MCF 10A (cell line): ENCODE data around the gene AP4S1. TPM values are rescaled to one million over a fixed set of nuclear protein-coding genes. Genes with fewer than 3 reads are reported as not detected.
A peak's percentile ranks its signal among the peaks of the same experiment; 100 is the strongest.

Experiments
- BruUV-seq: library from RNA; stranded (reverse); fragments of 400-500 nt; replicated peaks from 2 replicates; lab custom pipeline; 2021; lab: Mats Ljungman, UMichigan
- CTCF ChIA-PET: fragments of 300-600 bp; sonication (Branson Sonifier 250); formaldehyde crosslinking; extraction: SDS; loops from one replicate; lab custom pipeline; 2021; ENCODE audit warnings: antibody characterized with exemption, inconsistent platforms; lab: Yijun Ruan, JAX
- POLR2A ChIA-PET: fragments of 300-600, 350-650 bp; sonication (Branson Sonifier 250); formaldehyde crosslinking; extraction: SDS; loops from one replicate; lab custom pipeline; 2020; ENCODE audit warnings: antibody characterized with exemption, inconsistent platforms; lab: Yijun Ruan, JAX
- DNase-seq: peaks from one replicate; pipeline ENCODE4 v3.0.0-alpha.2; 2018; ENCODE audit not compliant: unreplicated experiment
- H3K27ac Mint-ChIP-seq: one replicate; pipeline ENCODE4 v1.8.0; 2022; ENCODE audit warnings: mild to moderate bottlenecking, low read depth, mixed read lengths; ENCODE audit not compliant: unreplicated experiment
- H3K27me3 Mint-ChIP-seq: one replicate; pipeline ENCODE4 v1.8.0; 2022; ENCODE audit warnings: mixed read lengths; ENCODE audit not compliant: insufficient read depth, unreplicated experiment
- H3K36me3 Mint-ChIP-seq: one replicate; pipeline ENCODE4 v1.8.0; 2022; ENCODE audit warnings: mild to moderate bottlenecking, moderate library complexity, mixed read lengths; ENCODE audit not compliant: insufficient read depth, unreplicated experiment
- H3K4me1 Mint-ChIP-seq: one replicate; pipeline ENCODE4 v1.8.0; 2022; ENCODE audit warnings: mixed read lengths; ENCODE audit not compliant: insufficient read depth, unreplicated experiment
- H3K4me3 Mint-ChIP-seq: one replicate; pipeline ENCODE4 v1.8.0; 2022; ENCODE audit warnings: mild to moderate bottlenecking, moderate library complexity, mixed read lengths; ENCODE audit not compliant: unreplicated experiment
- H3K9me3 Mint-ChIP-seq: one replicate; pipeline ENCODE4 v1.8.0; 2022; ENCODE audit warnings: mixed read lengths; ENCODE audit not compliant: unreplicated experiment
- CTCF ChIP-seq: fragments of 200-600 bp; IDR thresholded peaks from one replicate; pipeline ENCODE4 v1.8.0; 2022; ENCODE audit warnings: antibody characterized with exemption, mild to moderate bottlenecking; ENCODE audit not compliant: unreplicated experiment
- intact Hi-C: fragments of 100-400 bp; cut with micrococcal nuclease; formaldehyde crosslinking; loops from 2 replicates; pipeline ENCODE4 v1.14.1; 2022
- total RNA-seq: library from RNA; stranded (reverse); gene quantifications from 2 replicates; pipeline ENCODE4 v1.2.3, GENCODE V29; 2022

AP4S1 gene
- total RNA-seq, 1 experiment from 2014 or later = 13.4 TPM

GRCh38 chr14:31080056-31080455 lies 54.6 kb downstream of the AP4S1 start:
- no TSS peak for BruUV-seq
- no peak for TF ChIP-seq CTCF
- H3K27ac Mint-ChIP-seq = no peak overlapping the region
- H3K4me3 Mint-ChIP-seq = no peak overlapping the region
- POLR2A ChIA-PET = interaction anchor here (0.6 kb wide), 1 partner anchor 55 kb away, joined by 3 read pairs; no protein-coding TSS in a partner anchor
- peaks cover 4% of the 10 kb centered on the region for H3K36me3 Mint-ChIP-seq
- DNase-seq = peak; percentile 22
- intact Hi-C loops = no loop called here
- H3K9me3 Mint-ChIP-seq = peaks cover 4% of the 10 kb centered on the region
- no peaks in the 10 kb centered on the region for H3K4me1 Mint-ChIP-seq
- CTCF ChIA-PET = interaction anchor here (0.9 to 1.0 kb wide), 3 partner anchors 12 to 100 kb away, joined by 3 to 4 read pairs (median 3); no protein-coding TSS in a partner anchor
- H3K27me3 Mint-ChIP-seq = no peaks in the 10 kb centered on the region

GRCh38 chr14:31080484-31080883 lies 55.0 kb downstream of the AP4S1 start:
- BruUV-seq = no TSS peak
- intact Hi-C loops = no loop called here
- H3K27me3 Mint-ChIP-seq = no peaks in the 10 kb centered on the region
- H3K36me3 Mint-ChIP-seq = peaks cover 4% of the 10 kb centered on the region
- no peak overlapping the region for H3K27ac Mint-ChIP-seq
- TF ChIP-seq CTCF = no peak
- DNase-seq = no peak
- no peaks in the 10 kb centered on the region for H3K4me1 Mint-ChIP-seq
- H3K9me3 Mint-ChIP-seq = no peaks in the 10 kb centered on the region
- ChIA-PET POLR2A (interaction anchor here (0.6 to 1.0 kb wide), 3 partner anchors 54 to 99 kb away, joined by 3 to 5 read pairs (median 3); partner anchors contain the start of gene STRN3), CTCF (interaction anchor here (0.6 to 1.2 kb wide), 4 partner anchors 54 to 109 kb away, joined by 3 to 11 read pairs (median 4); partner anchors contain the start of genes AP4S1 and STRN3)
- no peak overlapping the region for H3K4me3 Mint-ChIP-seq

DNA sequence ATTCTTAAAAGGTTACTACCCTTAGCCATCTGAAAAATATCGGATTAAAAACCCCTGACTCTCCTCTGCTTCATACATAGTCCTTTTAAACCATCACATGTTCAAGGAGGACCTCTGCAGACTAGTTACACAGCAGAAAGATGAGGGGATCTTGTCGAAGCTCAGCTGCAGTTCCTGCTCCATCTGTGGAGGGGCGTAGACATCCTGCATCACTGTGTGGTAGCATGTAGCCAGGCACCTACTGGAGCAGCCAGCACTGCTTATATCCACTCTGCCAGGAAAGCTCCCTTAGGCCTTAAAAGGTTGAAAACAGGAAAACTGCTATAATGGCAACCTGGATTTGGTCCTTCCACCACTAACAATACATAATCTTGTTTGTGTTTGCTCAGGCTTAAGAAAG lies 58.3 kb downstream of the AP4S1 start:
- no peak overlapping the region for H3K4me3 Mint-ChIP-seq
- no peak for TF ChIP-seq CTCF
- H3K27me3 Mint-ChIP-seq = no peaks in the 10 kb centered on the region
- no peak overlapping the region for H3K27ac Mint-ChIP-seq
- no peaks in the 10 kb centered on the region for H3K9me3 Mint-ChIP-seq
- ChIA-PET CTCF (interaction anchor here (0.8 to 3.0 kb wide), 3 partner anchors 27 to 105 kb away, joined by 3 to 20 read pairs (median 16); no protein-coding TSS in a partner anchor), POLR2A (no interaction called here)
- no peak for DNase-seq
- H3K4me1 Mint-ChIP-seq = no peaks in the 10 kb centered on the region
- BruUV-seq = no TSS peak
- no peaks in the 10 kb centered on the region for H3K36me3 Mint-ChIP-seq
- intact Hi-C loops = loop anchor here (2.0 kb wide), 1 partner anchor 427 kb away; no protein-coding TSS in a partner anchor

- no TSS peak for BruUV-seq
- Mint-ChIP-seq H3K9me3 (no peaks in the 10 kb centered on the region), H3K36me3 (no peaks in the 10 kb centered on the region), H3K27me3 (no peaks in the 10 kb centered on the region), H3K27ac (no peak overlapping the region), H3K4me1 (no peaks in the 10 kb centered on the region), H3K4me3 (no peak overlapping the region)
- CTCF ChIA-PET = interaction anchor here (0.8 to 3.0 kb wide), 3 partner anchors 27 to 106 kb away, joined by 3 to 20 read pairs (median 4); no protein-coding TSS in a partner anchor
- TF ChIP-seq CTCF = no peak
- POLR2A ChIA-PET = no interaction called here
- DNase-seq = no peak
- intact Hi-C loops = no loop called here
These were observed 58.9 kb downstream of the AP4S1 start for GRCh38 chr14:31084385-31084784.
